Skeletal muscle satellite cell (primary cell): ENCODE results near the gene OASL.

ENCODE experiments used
- small RNA-seq: library from RNA; depleted of rRNA; stranded (forward); fragments of <200 nt; gene quantifications from one replicate; pipeline ENCODE3, GENCODE V24; 2012

The OASL gene

Small RNA genes lying within 50 kb of the gene (small RNA-seq; reads per million reads assigned to genes)
- 0.56 reads per million for gene AC079602.2
